ENCODE results near the gene TBC1D8.

- TF ChIP-seq RXRA (IDR thresholded peaks at IDR 0.05; ENCODE audit: insufficient read depth, low read depth, low read length) (no peak), MAFK (IDR thresholded peaks at IDR 0.05; ENCODE audit: low read depth, low read length) (no peak), SAP30 (IDR thresholded peaks at IDR 0.05; ENCODE audit: insufficient read depth, insufficient replicate concordance, low read length) (no peak), CTCF (IDR thresholded peaks at IDR 0.05; ENCODE audit: control extremely low read depth in 1 of 3, insufficient read depth in 1 of 3, low read depth in 1 of 3, low read length in 3 of 3) (no peak), BRCA1 (IDR thresholded peaks at IDR 0.05; ENCODE audit: low read depth, low read length) (no peak), POLR2A (IDR thresholded peaks at IDR 0.05; ENCODE audit: control extremely low read depth in 1 of 2, low read depth in 2 of 2, low read length in 2 of 2) (no peak), CEBPB (IDR thresholded peaks at IDR 0.05; ENCODE audit: low read depth, low read length) (no peak), SUZ12 (IDR thresholded peaks at IDR 0.05; ENCODE audit: low read length) (no peak), MAX (IDR thresholded peaks at IDR 0.05) (no peak), ATF2 (IDR thresholded peaks at IDR 0.05; ENCODE audit: low read length) (no peak), SIRT6 (IDR thresholded peaks at IDR 0.05; ENCODE audit: low read length) (no peak), YY1 (IDR thresholded peaks at IDR 0.05; ENCODE audit: low read depth, low read length) (no peak), EZH2 (IDR thresholded peaks at IDR 0.05; ENCODE audit: low read depth, low read length, severe bottlenecking) (no peak), RAD21 (IDR thresholded peaks at IDR 0.05 in 1 of 2, conservative IDR thresholded peaks at IDR 0.05 in 1 of 2; ENCODE audit: low read depth in 2 of 2, low read length in 2 of 2) (no peak)
Measured at GRCh38 chr2:101111262-101111838, 39.8 kb downstream of the TBC1D8 start.
